AG09309 (cell line): ENCODE data around the gene SEMA3G.
A peak's percentile ranks its signal among the peaks of the same experiment; 100 is the strongest.

Experiments
- DNase-seq: peaks from one replicate; pipeline ENCODE4 v3.0.0-alpha.2; 2010; ENCODE audit warnings: low read depth
- H3K4me3 ChIP-seq: 2 replicates; pipeline ENCODE4 v1.5.1; 2011; ENCODE audit warnings: mild to moderate bottlenecking, low read depth, low read length, moderate library complexity; ENCODE audit not compliant: control insufficient read depth
- TF ChIP-seq, protein P1 (sequence below): IDR thresholded peaks from 2 replicates; pipeline ENCODE4 v1.5.1; 2011; ENCODE audit warnings: mild to moderate bottlenecking, low read depth, low read length, inconsistent platforms; ENCODE audit not compliant: insufficient read depth, control insufficient read depth; ENCODE audit errors: missing control alignments

The SEMA3G gene

DNA sequence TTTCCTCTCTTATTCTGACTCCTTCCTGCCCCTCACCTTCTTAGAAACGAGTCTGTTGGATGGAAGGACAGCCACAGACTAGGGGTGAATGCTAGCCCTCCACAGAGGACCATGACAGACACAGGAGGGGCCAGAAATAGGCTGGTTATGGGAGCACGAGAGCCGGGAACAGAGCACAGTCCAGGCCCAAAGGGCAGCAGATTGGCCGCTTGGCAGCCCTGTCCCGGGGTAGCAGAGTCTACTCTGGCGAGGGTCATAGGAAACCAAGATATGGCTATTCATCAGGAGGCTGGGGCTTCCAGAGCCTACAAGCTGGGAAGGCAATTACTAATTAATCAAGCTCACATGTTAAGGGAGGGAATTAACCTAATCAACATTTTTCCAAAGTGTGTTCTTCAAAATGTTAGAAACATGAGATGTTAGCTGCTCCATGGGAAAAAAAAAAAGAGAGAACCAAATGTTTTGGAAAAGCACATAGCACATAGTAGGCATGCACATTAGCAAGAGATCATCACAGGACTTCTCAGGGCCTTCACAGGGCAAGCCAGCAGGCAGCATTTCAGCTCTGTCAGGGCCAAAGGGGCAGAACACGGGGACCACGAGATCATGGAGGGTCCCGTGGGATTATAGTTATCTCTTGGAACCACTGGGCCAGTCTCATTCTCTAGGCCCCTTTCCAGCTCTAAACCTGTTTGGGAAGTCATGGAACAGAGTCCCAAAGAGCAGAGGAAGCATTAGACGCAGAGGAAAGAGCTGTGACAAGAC, 13.3 kb downstream of the SEMA3G start:
- no peak overlapping the region for H3K4me3 ChIP-seq
- no peak for DNase-seq
- TF ChIP-seq, protein P1, sequence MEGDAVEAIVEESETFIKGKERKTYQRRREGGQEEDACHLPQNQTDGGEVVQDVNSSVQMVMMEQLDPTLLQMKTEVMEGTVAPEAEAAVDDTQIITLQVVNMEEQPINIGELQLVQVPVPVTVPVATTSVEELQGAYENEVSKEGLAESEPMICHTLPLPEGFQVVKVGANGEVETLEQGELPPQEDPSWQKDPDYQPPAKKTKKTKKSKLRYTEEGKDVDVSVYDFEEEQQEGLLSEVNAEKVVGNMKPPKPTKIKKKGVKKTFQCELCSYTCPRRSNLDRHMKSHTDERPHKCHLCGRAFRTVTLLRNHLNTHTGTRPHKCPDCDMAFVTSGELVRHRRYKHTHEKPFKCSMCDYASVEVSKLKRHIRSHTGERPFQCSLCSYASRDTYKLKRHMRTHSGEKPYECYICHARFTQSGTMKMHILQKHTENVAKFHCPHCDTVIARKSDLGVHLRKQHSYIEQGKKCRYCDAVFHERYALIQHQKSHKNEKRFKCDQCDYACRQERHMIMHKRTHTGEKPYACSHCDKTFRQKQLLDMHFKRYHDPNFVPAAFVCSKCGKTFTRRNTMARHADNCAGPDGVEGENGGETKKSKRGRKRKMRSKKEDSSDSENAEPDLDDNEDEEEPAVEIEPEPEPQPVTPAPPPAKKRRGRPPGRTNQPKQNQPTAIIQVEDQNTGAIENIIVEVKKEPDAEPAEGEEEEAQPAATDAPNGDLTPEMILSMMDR: no peak

DNA sequence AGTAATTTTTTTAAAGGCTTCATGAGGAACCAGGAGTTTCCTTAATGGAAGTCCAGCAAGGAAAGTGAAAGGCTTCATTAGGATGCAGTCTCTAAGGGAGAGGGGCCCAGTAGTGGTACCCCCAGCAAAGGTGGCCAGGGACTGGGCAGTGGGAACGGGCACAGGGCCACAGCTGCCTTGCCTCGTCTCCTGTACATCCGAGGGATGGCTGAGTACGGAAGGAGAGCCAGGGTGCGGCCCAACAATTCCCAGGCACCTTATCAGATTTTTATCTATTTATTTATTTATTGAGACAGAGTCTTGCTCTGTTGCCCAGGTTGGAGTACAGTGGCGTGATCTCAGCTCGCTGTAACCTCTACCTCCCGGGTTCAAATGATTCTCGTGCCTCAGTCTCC, 14.5 kb downstream of the SEMA3G start:
- no peak for DNase-seq
- no peak overlapping the region for H3K4me3 ChIP-seq
- TF ChIP-seq, protein P1: no peak

DNA sequence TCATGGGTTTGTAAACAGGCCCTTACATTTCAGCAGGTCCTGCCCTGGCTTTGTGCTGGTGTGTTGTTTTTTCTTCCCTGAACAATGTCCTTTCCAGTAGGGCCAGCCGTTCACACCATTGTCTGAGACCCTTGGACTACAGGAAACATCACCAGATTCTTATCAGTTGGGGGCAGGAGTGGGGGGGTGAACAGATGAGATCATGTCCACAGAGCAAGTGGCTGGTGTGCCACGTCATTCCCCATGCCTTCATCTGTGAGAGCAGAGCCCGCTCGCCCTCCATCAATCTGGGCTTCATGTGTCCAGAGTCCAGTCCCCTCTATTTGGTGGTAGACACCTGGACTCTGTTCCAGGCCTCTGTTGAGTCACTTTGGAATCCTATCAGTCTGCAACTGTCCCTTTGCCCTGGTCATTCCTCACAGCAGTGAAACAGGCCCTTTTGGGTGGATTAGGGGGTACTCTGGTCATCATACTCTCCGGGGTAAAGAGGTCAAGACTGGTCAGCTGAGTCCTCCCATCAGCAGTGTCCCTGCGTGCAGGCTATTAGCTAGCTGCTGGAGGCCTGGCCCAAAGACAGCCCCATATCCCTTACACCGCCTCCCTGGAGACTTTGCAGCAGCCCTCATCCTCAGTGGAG, 15.0 kb downstream of the SEMA3G start:
- no peak for DNase-seq
- no peak overlapping the region for H3K4me3 ChIP-seq
- TF ChIP-seq, protein P1: no peak

DNA sequence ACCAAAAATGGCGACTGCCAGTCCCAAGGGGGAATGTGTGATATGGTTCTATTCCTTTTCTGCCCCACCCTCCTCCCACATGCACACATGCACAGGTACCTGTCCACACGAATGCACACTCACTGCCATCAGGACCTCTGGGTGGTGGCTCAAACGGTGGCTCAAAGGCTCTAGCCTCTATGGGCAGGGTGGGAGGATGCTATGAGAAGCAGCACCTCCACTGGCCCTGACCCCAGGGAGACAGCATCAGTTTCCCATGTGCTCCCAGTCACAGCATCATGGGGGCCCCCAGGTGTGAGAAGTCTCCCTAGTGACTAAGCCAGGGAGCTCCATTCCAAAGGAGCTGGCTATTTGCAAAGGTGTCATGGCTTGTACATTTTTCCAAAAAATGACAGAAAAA, 15.9 kb downstream of the SEMA3G start:
- DNase-seq: no peak
- H3K4me3 ChIP-seq: no peak overlapping the region
- TF ChIP-seq, protein P1: no peak

DNA sequence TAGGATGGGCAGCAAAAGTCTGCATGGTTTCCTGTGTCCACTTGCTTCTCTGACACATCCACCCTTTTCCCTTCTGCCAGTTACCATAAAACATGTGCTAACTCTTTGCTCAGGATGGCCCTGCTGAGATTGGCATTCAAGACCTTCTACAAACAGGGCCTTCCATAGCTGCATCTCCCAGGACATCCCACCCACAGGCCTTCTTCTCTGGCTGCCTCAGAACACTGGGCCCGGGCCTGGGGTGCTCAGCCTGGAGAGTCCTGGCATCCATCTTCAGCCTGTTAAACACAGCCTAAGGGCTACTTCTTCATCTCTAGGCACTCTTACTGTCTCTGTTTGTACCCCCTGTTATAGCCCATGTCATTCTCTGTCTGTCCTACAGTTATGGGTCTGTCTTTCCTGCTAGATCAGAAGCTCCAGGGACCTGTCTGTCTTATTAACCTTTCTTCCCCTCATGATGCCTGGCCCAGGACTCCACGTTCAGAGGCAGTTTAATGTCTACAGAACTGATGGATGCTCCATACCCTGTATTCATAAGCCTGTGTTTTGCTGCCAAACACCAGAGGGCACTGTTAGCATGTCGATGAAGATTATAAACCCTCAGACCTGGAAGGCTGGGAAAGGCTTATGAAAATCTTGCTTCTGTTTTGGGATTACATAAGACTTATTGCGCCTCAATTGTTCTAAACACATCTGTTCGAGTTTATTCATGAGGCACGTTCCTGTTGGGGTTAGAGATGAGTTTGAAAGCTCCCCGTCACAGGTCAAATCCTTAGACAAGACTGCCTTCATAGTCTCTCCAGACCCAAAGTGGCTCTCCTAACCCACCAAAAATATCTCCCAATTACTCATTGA, 16.5 kb downstream of the SEMA3G start:
- TF ChIP-seq, protein P1: peak; percentile 73
- peak; percentile 78 for DNase-seq
- H3K4me3 ChIP-seq: no peak overlapping the region

DNA sequence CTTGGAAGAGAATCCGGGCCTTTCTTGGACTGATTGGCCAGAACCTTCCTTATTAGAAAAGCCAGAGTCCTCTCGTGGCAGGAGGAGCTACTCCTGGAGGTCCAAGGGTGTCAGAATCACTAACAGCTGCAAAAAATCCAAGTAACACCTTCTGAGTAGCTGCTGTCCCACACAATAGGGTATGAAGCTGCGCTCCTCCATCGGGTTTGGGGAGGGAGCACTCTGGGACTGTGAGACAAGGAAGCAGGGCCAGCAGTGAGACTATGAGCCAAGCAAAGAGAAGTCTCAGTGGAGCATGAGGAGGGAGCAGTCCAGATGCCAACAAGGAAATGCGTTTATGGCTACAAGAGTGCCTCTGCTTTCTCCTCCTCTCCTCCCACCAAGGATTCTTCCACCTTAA, 21.7 kb downstream of the SEMA3G start:
- H3K4me3 ChIP-seq: no peak overlapping the region
- no peak for DNase-seq
- TF ChIP-seq, protein P1: no peak
